Adrenal gland (tissue), 5 donors: ENCODE results near the gene LUC7L.

ENCODE experiments used
- POLR2A ChIP-seq, 2 donors: fragments of 450-650 bp; IDR thresholded peaks; one replicate each; pipeline ENCODE4 v1.6.1; 2017; ENCODE audit warnings: antibody characterized with exemption in 2 of 2, mild to moderate bottlenecking in 2 of 2, moderate library complexity in 1 of 2
- TF ChIP-seq, protein P1 (sequence below), 6 experiments: fragments of 450-650 bp in 4 of 6; fragments of 200-600 bp in 2 of 6; sonication (generic) in 1 of 6; IDR thresholded peaks; 1 replicate in 5 of 6; 2 replicates in 1 of 6; pipeline versions ENCODE4 v1.5.1 to v1.8.0; 2016 to 2021; ENCODE audit warnings: antibody characterized with exemption in 6 of 6, mild to moderate bottlenecking in 2 of 6, moderate library complexity in 1 of 6
- donor health status: DM: no; HTN: no; CAD: no.

DNA sequence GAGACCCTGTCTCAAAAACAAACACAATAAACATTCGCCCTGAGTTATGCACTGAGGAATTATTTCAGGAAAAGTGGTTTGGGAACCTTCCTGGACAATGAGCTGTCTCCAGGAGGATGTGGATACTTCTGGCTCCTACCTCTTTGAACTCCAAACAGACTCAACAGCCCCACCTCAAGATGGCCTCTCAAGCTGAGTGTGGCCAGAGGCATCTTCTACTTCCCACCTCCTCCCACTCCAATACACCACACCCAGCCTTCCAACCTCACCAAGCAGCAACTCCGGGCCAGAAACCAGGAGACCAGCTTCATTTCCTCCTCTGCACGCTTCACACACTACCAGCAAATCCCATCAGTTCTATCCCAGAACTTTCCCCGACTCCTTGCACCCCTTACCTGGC lies 37.4 kb downstream of the LUC7L start:
- TF ChIP-seq, protein P1, sequence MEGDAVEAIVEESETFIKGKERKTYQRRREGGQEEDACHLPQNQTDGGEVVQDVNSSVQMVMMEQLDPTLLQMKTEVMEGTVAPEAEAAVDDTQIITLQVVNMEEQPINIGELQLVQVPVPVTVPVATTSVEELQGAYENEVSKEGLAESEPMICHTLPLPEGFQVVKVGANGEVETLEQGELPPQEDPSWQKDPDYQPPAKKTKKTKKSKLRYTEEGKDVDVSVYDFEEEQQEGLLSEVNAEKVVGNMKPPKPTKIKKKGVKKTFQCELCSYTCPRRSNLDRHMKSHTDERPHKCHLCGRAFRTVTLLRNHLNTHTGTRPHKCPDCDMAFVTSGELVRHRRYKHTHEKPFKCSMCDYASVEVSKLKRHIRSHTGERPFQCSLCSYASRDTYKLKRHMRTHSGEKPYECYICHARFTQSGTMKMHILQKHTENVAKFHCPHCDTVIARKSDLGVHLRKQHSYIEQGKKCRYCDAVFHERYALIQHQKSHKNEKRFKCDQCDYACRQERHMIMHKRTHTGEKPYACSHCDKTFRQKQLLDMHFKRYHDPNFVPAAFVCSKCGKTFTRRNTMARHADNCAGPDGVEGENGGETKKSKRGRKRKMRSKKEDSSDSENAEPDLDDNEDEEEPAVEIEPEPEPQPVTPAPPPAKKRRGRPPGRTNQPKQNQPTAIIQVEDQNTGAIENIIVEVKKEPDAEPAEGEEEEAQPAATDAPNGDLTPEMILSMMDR (IDR thresholded peaks at IDR 0.05) = no peak
- no peak for TF ChIP-seq POLR2A (IDR thresholded peaks at IDR 0.05)
